Gastrocnemius medialis (tissue), 4 donors: ENCODE results near the gene TMEM14B.

Experiments used
- POLR2A ChIP-seq, 2 donors: fragments of 450-650 bp; IDR thresholded peaks; one replicate each; pipeline ENCODE4 v1.6.1; 2017; ENCODE audit warnings: antibody characterized with exemption in 2 of 2, mild to moderate bottlenecking in 2 of 2, moderate library complexity in 2 of 2
- TF ChIP-seq, protein P1 (sequence below), 5 experiments: fragments of 450-650 bp in 3 of 5; fragments of 200-600 bp in 2 of 5; sonication (generic) in 2 of 5; IDR thresholded peaks in 4 of 5; conservative IDR thresholded peaks in 1 of 5; 1 replicate in 4 of 5; 2 replicates in 1 of 5; pipeline ENCODE4 v1.5.1; 2016 to 2019; ENCODE audit warnings: antibody characterized with exemption in 5 of 5, mild to moderate bottlenecking in 3 of 5, moderate library complexity in 3 of 5

DNA sequence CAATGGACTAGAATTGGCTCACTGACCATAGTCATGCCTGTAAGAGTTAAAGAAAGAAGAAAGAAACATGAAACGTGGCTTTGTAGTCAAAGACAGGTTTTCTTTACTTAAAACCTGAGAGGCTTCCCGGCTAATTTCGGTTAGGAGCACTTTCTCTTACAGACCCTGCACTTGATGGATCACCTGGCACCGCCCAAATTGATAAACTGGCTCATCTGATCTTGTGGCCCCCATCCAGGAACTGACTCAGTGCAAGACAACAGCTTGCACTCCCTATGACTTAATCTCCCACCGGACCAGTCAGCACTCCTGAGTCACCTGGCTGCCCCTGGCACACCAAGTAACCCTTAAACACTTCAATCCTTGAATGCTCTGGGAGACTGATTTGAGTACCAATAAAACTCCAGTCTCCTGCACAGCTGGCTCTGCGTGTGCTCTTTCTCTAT, 12.3 kb downstream of the TMEM14B start:
- TF ChIP-seq, protein P1, sequence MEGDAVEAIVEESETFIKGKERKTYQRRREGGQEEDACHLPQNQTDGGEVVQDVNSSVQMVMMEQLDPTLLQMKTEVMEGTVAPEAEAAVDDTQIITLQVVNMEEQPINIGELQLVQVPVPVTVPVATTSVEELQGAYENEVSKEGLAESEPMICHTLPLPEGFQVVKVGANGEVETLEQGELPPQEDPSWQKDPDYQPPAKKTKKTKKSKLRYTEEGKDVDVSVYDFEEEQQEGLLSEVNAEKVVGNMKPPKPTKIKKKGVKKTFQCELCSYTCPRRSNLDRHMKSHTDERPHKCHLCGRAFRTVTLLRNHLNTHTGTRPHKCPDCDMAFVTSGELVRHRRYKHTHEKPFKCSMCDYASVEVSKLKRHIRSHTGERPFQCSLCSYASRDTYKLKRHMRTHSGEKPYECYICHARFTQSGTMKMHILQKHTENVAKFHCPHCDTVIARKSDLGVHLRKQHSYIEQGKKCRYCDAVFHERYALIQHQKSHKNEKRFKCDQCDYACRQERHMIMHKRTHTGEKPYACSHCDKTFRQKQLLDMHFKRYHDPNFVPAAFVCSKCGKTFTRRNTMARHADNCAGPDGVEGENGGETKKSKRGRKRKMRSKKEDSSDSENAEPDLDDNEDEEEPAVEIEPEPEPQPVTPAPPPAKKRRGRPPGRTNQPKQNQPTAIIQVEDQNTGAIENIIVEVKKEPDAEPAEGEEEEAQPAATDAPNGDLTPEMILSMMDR (IDR thresholded peaks at IDR 0.05 in 4 of 5, conservative IDR thresholded peaks at IDR 0.05 in 1 of 5), result no peak
- no peak for TF ChIP-seq POLR2A (IDR thresholded peaks at IDR 0.05)
